ENCODE measurements around the gene MORN4.

MORN4 gene

GRCh38 chr10:97589479-97589878 is 43.8 kb downstream of the MORN4 start, which contains the start of gene C10orf62:
Gene C10orf62, plus strand, starts transcription at chr10:97589721. Its CDS starts 177 bp downstream, at chr10:97589898.
- Histone ChIP-seq H3K79me2 (ENCODE audit: control insufficient read depth, low read length) (no peaks in the 10 kb centered on the region), H4K20me1 (ENCODE audit: control insufficient read depth, insufficient read depth, low read depth, low read length) (no peaks in the 10 kb centered on the region), H3K36me3 (ENCODE audit: control insufficient read depth, low read length) (no peaks in the 10 kb centered on the region), H3K9me3 (ENCODE audit: control insufficient read depth, insufficient read depth, low read length) (no peaks in the 10 kb centered on the region), H3F3A (ENCODE audit: control insufficient read depth, insufficient read depth) (no peaks in the 10 kb centered on the region), H3K4me1 (ENCODE audit: control insufficient read depth, low read length) (peaks cover 9% of the 10 kb centered on the region; the same call in 1 of the 2 replicates), H3K27me3 (ENCODE audit: control insufficient read depth, low read length) (no peaks in the 10 kb centered on the region), H3K4me2 (ENCODE audit: low read length) (no peak within 1 kb of the TSS), H3K4me3 (ENCODE audit: low read length) (no peak within 1 kb of the TSS), H3K27ac (ENCODE audit: low read depth, low read length) (no peak within 1 kb of the TSS), H3K9me2 (replicated peaks; ENCODE audit: control insufficient read depth, low read length) (no peaks in the 10 kb centered on the region)
- TF ChIP-seq EZH2phosphoT487 (IDR thresholded peaks at IDR 0.05; ENCODE audit: borderline replicate concordance, low read length) (no peak), CTCF (IDR thresholded peaks at IDR 0.05; ENCODE audit: low read depth, low read length, poor library complexity, severe bottlenecking) (no peak)

GRCh38 chr10:97587183-97587582 is 46.1 kb downstream of the MORN4 start:
- TF ChIP-seq EZH2phosphoT487 (IDR thresholded peaks at IDR 0.05; ENCODE audit: borderline replicate concordance, low read length), result no peak
- no peak for TF ChIP-seq CTCF (IDR thresholded peaks at IDR 0.05; ENCODE audit: low read depth, low read length, poor library complexity, severe bottlenecking)
- Histone ChIP-seq H4K20me1 (ENCODE audit: control insufficient read depth, insufficient read depth, low read depth, low read length) (no peaks in the 10 kb centered on the region), H3K9me2 (replicated peaks; ENCODE audit: control insufficient read depth, low read length) (no peaks in the 10 kb centered on the region), H3K79me2 (ENCODE audit: control insufficient read depth, low read length) (no peaks in the 10 kb centered on the region), H3K27me3 (ENCODE audit: control insufficient read depth, low read length) (no peaks in the 10 kb centered on the region), H3K27ac (ENCODE audit: low read depth, low read length) (no peak overlapping the region), H3K4me3 (ENCODE audit: low read length) (no peak overlapping the region), H3F3A (ENCODE audit: control insufficient read depth, insufficient read depth) (no peaks in the 10 kb centered on the region), H3K4me2 (ENCODE audit: low read length) (no peak overlapping the region), H3K4me1 (ENCODE audit: control insufficient read depth, low read length) (peaks cover 9% of the 10 kb centered on the region; the same call in 1 of the 2 replicates), H3K36me3 (ENCODE audit: control insufficient read depth, low read length) (no peaks in the 10 kb centered on the region), H3K9me3 (ENCODE audit: control insufficient read depth, insufficient read depth, low read length) (no peaks in the 10 kb centered on the region)

- Histone ChIP-seq H3K4me3 (ENCODE audit: low read length) (no peak overlapping the region), H3K27ac (ENCODE audit: low read depth, low read length) (no peak overlapping the region), H4K20me1 (ENCODE audit: control insufficient read depth, insufficient read depth, low read depth, low read length) (no peaks in the 10 kb centered on the region), H3K79me2 (ENCODE audit: control insufficient read depth, low read length) (no peaks in the 10 kb centered on the region), H3F3A (ENCODE audit: control insufficient read depth, insufficient read depth) (no peaks in the 10 kb centered on the region), H3K4me1 (ENCODE audit: control insufficient read depth, low read length) (no peaks in the 10 kb centered on the region), H3K9me3 (ENCODE audit: control insufficient read depth, insufficient read depth, low read length) (no peaks in the 10 kb centered on the region), H3K27me3 (ENCODE audit: control insufficient read depth, low read length) (no peaks in the 10 kb centered on the region), H3K36me3 (ENCODE audit: control insufficient read depth, low read length) (no peaks in the 10 kb centered on the region), H3K9me2 (replicated peaks; ENCODE audit: control insufficient read depth, low read length) (no peaks in the 10 kb centered on the region), H3K4me2 (ENCODE audit: low read length) (no peak overlapping the region)
- TF ChIP-seq CTCF (IDR thresholded peaks at IDR 0.05; ENCODE audit: low read depth, low read length, poor library complexity, severe bottlenecking) (no peak), EZH2phosphoT487 (IDR thresholded peaks at IDR 0.05; ENCODE audit: borderline replicate concordance, low read length) (no peak)
Measured at GRCh38 chr10:97585439-97585811, 47.9 kb downstream of the MORN4 start.
